ENCODE results near the gene MRPL23.

MRPL23 gene

DNA sequence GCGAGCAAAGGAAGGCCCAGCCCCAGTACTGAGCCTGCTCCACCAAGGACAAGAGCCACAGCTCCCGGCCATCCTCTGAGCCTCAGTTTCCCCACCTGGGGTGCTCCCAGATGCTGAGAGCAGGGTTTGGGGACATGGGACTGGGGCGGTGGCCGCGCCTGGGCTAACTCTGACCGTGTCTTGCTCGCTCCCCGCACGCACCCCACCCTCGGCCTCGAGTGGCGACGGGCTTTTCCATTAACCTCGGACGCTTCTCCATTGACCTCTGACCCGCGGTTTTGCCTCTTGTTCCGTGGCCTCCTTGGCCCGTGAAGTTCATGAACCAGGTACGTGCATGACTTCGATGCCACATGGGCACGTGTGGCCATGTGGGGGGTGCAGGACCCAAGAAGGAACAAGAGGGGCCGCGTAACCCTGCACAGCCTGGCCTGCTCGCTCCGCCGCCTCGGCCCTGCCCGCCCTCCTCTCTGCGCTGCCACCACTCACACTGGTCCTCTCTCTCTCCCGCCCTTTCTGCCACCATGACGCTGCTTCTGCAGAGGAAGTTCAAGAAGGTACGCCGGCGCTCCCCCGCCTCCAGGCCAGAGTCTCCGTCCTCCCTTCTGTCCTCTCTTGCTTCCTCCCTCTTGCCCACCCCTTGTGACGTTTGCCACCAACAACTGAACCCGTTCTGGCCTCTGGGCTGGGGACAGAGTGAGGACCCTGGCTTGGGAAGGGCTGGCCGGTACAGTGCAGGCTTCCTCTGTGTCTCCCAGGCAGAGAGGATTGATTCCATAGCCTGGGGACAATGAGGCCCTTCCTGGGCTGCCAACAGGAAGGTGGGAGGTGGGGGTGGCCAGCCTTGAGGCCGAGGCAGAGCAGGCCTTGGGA lies 20.7 kb upstream of the MRPL23 start:
- DNase-seq (ENCODE audit: low read depth): no peak
- TF ChIP-seq, protein P1, sequence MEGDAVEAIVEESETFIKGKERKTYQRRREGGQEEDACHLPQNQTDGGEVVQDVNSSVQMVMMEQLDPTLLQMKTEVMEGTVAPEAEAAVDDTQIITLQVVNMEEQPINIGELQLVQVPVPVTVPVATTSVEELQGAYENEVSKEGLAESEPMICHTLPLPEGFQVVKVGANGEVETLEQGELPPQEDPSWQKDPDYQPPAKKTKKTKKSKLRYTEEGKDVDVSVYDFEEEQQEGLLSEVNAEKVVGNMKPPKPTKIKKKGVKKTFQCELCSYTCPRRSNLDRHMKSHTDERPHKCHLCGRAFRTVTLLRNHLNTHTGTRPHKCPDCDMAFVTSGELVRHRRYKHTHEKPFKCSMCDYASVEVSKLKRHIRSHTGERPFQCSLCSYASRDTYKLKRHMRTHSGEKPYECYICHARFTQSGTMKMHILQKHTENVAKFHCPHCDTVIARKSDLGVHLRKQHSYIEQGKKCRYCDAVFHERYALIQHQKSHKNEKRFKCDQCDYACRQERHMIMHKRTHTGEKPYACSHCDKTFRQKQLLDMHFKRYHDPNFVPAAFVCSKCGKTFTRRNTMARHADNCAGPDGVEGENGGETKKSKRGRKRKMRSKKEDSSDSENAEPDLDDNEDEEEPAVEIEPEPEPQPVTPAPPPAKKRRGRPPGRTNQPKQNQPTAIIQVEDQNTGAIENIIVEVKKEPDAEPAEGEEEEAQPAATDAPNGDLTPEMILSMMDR (IDR thresholded peaks at IDR 0.05; ENCODE audit: low read depth, low read length, missing control alignments): no peak
- H3K4me3 ChIP-seq (ENCODE audit: low read depth, low read length): no peak overlapping the region

DNA sequence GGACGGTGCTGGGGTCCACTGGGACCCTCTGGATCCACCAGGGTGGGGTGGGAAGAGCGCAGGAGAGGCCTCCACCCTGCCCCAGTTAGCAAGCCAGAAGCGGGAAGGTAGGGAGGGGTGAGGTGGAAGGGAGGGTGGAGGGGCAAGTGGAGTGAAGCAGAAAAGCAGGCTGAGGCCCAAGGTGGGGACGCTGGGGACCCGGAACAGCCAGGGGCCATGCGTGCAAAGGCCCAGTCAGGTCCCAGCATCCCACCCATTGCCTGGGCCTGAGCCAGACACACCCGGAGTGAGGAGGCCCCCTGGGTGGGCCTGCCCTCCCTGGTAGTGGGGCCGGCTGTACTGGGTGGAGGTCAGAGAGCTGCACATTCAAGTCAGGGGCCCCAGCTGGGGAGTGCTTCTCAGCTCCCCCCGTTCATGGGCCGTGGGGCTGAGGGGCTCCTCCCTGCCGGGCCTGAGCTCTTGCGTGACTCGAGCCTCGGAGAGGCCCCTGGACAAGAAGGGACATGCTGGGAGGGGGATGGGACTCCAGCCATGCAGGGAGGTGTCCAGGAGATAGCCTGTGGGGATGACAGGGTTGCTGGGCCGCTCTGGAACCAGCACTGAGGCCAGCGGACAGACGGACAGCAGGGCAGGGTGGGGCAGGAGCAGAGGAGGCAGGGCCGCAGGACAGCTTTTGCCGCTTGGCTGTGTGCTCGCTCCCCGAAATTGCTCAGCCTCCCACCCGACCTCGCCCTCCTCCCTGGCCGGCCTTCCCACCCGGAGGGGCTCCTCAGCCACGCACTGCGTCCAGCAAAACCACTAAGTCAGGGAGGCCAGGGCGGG lies 19.9 kb upstream of the MRPL23 start:
- no peak for DNase-seq (ENCODE audit: low read depth)
- H3K4me3 ChIP-seq (ENCODE audit: low read depth, low read length): no peak overlapping the region
- TF ChIP-seq, protein P1 (IDR thresholded peaks at IDR 0.05; ENCODE audit: low read depth, low read length, missing control alignments): no peak

DNA sequence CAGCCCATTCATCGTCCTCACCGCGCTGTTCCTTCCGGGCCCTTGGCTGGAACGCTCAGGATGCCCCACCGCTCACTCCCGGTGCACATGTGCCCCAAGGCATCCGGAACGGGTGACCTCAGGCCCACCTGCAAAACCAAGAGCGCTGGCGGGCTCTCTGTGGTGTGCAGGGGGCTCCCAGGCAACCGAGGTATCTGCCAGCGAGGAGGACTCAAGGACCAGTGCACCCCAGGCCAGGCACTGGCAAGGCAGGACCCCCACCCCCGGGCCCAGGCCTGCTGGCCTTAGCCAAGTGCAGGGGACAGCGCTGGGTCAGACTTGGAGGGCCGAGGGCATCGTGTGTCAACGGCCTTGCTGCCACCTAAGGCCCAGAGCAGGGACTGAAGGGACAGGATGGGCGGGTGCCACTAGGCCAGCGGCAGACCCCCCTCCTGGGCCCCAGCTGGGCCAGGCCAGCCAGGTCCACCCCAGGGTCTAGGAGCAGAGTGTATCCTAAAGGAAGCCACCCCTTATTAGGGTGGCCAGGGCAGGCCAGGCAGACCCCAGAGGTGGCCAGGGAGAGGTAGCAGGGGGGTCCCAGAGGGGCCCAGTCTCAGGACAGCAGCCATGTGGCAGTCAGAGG lies 19.2 kb upstream of the MRPL23 start:
- H3K4me3 ChIP-seq (ENCODE audit: low read depth, low read length): no peak overlapping the region
- DNase-seq (ENCODE audit: low read depth): no peak
- TF ChIP-seq, protein P1 (IDR thresholded peaks at IDR 0.05; ENCODE audit: low read depth, low read length, missing control alignments): no peak

DNA sequence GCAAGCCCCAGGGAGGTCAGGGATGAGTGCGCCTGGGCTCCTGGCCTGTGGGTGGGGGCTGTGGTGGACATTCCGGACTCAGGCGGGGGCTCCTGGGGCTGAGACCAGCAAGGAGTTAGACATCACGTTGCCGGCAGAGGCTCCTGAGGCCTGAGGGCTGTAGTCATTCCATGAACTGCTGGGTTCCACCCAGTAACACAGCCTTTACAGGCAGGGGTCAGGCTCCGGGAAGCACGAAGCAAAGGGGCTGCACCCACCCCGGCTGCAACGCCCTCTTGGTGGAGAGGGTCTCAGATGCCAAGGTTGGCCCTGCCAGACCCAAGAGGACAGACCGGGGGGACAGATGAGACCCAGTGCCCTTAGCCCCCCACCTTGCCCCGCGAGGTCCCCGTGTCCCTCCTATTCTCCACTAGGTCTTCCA lies 18.7 kb upstream of the MRPL23 start:
- H3K4me3 ChIP-seq (ENCODE audit: low read depth, low read length): no peak overlapping the region
- TF ChIP-seq, protein P1 (IDR thresholded peaks at IDR 0.05; ENCODE audit: low read depth, low read length, missing control alignments): no peak
- DNase-seq (ENCODE audit: low read depth): no peak

DNA sequence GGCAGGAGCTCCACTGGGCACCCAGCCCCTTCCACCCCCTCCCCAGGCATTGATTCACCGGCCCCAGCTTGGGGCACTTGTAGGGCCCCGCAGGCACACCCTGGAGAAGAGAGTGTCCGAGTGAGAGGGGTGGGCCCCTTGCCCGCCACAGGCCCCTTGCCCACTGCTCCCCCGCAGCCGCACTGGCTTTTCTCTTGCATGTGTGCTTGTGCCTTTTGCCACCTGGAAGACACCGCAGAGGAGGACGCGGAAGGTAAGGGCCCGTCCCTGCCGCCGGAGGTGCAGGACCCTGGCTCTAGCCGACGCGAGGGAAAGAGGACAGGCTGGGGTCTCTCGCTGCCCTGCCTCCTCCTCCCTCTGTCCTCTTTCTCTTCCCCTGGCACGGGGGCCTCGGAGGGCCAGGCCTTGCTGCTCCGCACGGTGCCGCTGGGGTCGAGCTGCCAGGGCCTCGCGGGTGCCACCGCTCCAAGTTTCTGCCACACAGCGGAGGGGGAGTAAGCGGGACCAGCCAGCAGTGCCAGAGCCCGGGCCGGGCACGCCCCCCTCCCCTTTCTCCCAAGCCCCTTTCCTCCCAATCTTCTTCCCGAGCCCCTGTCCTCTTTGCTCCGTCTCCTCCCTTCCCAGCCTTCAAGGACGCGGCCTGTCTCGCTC lies 18.1 kb upstream of the MRPL23 start:
- no peak overlapping the region for H3K4me3 ChIP-seq (ENCODE audit: low read depth, low read length)
- TF ChIP-seq, protein P1 (IDR thresholded peaks at IDR 0.05; ENCODE audit: low read depth, low read length, missing control alignments): no peak
- DNase-seq (ENCODE audit: low read depth): no peak

DNA sequence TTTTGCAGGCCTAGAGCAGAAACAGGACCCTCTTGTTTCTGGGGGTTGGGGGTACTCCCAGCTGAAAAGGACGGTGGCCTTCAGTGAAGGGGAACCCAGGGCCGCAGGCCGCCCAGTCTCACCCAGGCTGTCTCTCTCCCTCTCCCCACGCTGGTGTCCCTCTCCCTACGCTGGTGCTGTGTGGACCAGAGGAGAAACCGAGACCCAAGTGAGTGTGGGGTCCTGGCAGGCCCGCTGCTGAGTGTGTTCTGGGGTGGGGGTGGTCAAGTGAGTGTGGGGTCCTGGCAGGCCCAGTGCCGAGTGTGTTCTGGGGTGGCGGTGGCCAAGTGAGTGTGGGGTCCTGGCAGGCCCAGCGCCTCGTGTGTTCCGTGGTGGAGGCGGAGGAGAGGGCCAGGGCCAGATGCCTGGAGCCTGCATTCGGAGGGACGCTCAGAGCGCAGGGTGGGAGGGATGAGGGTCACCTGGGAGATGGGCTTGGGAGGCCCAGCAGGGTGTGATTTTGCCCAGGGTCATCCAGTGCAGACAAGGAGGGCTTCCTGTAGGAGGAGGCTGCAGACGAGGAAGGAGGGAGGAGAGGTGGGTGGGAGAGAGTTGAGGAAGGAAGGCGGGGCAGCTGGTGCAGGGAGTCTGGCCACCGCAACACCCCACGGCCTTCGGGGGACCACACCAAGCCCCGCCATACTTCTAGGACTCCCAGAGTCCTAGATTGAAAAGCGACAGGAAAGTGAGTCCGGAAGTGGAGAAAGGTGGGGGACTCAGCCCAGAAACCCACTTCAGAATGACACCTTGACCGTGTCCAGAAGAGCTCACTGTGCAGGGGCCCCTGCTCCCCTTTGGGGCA lies 17.3 kb upstream of the MRPL23 start:
- TF ChIP-seq, protein P1 (IDR thresholded peaks at IDR 0.05; ENCODE audit: low read depth, low read length, missing control alignments): no peak
- no peak for DNase-seq (ENCODE audit: low read depth)
- H3K4me3 ChIP-seq (ENCODE audit: low read depth, low read length): no peak overlapping the region

Measured in GM12864 (cell line).